HFFc6 (cell line): ENCODE results near the gene PCGF5. TPM values are rescaled to one million over a fixed set of nuclear protein-coding genes. Genes with fewer than 3 reads are reported as not detected.
"Not testable (repeated sequence)": the region's sequence is repeated elsewhere in the genome, so short reads cannot be mapped to it uniquely, and the experiment has no call there.

Experiments used
- DNase-seq: peaks from one replicate; pipeline ENCODE4 v3.0.0-alpha.2; 2018
- H3K27ac Mint-ChIP-seq: 2 replicates; pipeline ENCODE4 v1.8.0; 2020; ENCODE audit warnings: mild to moderate bottlenecking, mixed read lengths
- H3K27me3 Mint-ChIP-seq: 2 replicates; pipeline ENCODE4 v1.8.0; 2021; ENCODE audit warnings: mild to moderate bottlenecking, moderate library complexity, mixed read lengths; ENCODE audit not compliant: insufficient read depth
- H3K36me3 Mint-ChIP-seq: 2 replicates; pipeline ENCODE4 v1.8.0; 2021; ENCODE audit warnings: low read depth, mixed read lengths
- H3K4me1 Mint-ChIP-seq: 2 replicates; pipeline ENCODE4 v1.8.0; 2020; ENCODE audit warnings: low read depth, mixed read lengths
- H3K4me3 Mint-ChIP-seq: 2 replicates; pipeline ENCODE4 v1.8.0; 2020; ENCODE audit warnings: mild to moderate bottlenecking, moderate library complexity, mixed read lengths
- H3K9me3 Mint-ChIP-seq: 2 replicates; pipeline ENCODE4 v1.8.0; 2020; ENCODE audit warnings: mild to moderate bottlenecking, mixed read lengths
- long read RNA-seq: library from polyadenylated mRNA; unstranded; transcript quantifications from one replicate; pipeline ENCODE4 v2.0.0, GENCODE V29; 2019
- total RNA-seq, 6 experiments: library from RNA; stranded (reverse); fragmentation: NEBNext Ultra II Directional; extraction: Animal tissue kit (Norgen Biotek cat#: 25700); gene quantifications; 2 replicates in 1 of 6; 3 replicates in 5 of 6; pipeline ENCODE4 v1.2.3, GENCODE V29; 2021
- TF ChIP-seq, protein P1 (sequence below): fragments of 200-600 bp; sonication (generic); IDR thresholded peaks from 2 replicates; pipeline ENCODE4 v1.5.0; 2021; ENCODE audit warnings: antibody characterized with exemption, mild to moderate bottlenecking

Gene PCGF5
- total RNA-seq: 10 to 100 TPM; 23.5 to 36.9 (median 29.6) TPM
- long read RNA-seq, full-length matches to known transcripts: 4 of 26 reads
- long read RNA-seq, partial matches to known transcripts: 19 of 26 reads
- long read RNA-seq, other reads (novel, unspliced or antisense): 3 of 26 reads

GRCh38 chr10:91220194-91220953 is at the start of gene PCGF5:
Gene PCGF5 (plus strand): TSS chr10:91220663. CDS start chr10:91222872, 2,209 bp downstream.
- peak; percentile 86 for DNase-seq
- TF ChIP-seq, protein P1, sequence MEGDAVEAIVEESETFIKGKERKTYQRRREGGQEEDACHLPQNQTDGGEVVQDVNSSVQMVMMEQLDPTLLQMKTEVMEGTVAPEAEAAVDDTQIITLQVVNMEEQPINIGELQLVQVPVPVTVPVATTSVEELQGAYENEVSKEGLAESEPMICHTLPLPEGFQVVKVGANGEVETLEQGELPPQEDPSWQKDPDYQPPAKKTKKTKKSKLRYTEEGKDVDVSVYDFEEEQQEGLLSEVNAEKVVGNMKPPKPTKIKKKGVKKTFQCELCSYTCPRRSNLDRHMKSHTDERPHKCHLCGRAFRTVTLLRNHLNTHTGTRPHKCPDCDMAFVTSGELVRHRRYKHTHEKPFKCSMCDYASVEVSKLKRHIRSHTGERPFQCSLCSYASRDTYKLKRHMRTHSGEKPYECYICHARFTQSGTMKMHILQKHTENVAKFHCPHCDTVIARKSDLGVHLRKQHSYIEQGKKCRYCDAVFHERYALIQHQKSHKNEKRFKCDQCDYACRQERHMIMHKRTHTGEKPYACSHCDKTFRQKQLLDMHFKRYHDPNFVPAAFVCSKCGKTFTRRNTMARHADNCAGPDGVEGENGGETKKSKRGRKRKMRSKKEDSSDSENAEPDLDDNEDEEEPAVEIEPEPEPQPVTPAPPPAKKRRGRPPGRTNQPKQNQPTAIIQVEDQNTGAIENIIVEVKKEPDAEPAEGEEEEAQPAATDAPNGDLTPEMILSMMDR: peak; percentile 66
- Mint-ChIP-seq H3K4me1 (peaks cover 33% of the 10 kb centered on the region), H3K27ac (peak within 1 kb of the TSS; percentile 92), H3K4me3 (peak within 1 kb of the TSS; percentile 96), H3K9me3 (no peaks in the 10 kb centered on the region), H3K36me3 (no peaks in the 10 kb centered on the region), H3K27me3 (no peaks in the 10 kb centered on the region; the same call in 1 of the 2 replicates)

- Mint-ChIP-seq H3K36me3 (peaks cover 16% of the 10 kb centered on the region), H3K27me3 (no peaks in the 10 kb centered on the region; the same call in 1 of the 2 replicates), H3K9me3 (no peaks in the 10 kb centered on the region), H3K4me3 (no peak overlapping the region), H3K4me1 (peaks cover 9% of the 10 kb centered on the region), H3K27ac (no peak overlapping the region)
- TF ChIP-seq, protein P1: no peak
- DNase-seq: no peak
Observed at GRCh38 chr10:91171485-91171884, 49.0 kb upstream of the PCGF5 start.

DNA sequence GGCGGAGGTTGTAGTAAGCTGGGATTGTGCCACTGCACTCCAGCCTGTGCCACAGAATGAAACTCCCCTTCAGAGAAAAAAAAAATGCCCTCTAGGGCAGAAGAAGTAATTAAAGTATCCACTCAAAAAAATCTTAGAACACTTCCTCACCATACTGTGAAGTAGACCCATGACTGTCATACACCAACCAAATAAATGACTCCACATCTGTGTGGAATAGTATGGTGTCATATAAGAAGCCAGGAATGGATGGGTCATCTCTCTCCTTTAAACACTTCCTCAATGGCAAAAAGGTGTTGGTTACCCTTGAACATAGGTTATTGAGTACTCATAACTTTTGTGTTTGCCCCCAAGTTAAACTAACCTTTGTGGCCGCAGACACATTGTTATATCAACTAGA is 48.1 kb upstream of the PCGF5 start:
- Mint-ChIP-seq H3K9me3 (no peaks in the 10 kb centered on the region), H3K4me1 (peaks cover 9% of the 10 kb centered on the region), H3K4me3 (no peak overlapping the region), H3K27me3 (no peaks in the 10 kb centered on the region; the same call in 1 of the 2 replicates), H3K27ac (no peak overlapping the region), H3K36me3 (peaks cover 16% of the 10 kb centered on the region)
- no peak for DNase-seq
- TF ChIP-seq, protein P1: no peak

- Mint-ChIP-seq H3K9me3 (no peaks in the 10 kb centered on the region; the same call in 1 of the 2 replicates), H3K27me3 (no peaks in the 10 kb centered on the region), H3K4me1 (peaks cover 41% of the 10 kb centered on the region), H3K36me3 (peaks cover 8% of the 10 kb centered on the region), H3K4me3 (peak overlapping the region; percentile 66), H3K27ac (peak overlapping the region; percentile 94)
- DNase-seq: peak; percentile 75
- TF ChIP-seq, protein P1: no peak
Observed at GRCh38 chr10:91185239-91185875, 35.1 kb upstream of the PCGF5 start.

DNA sequence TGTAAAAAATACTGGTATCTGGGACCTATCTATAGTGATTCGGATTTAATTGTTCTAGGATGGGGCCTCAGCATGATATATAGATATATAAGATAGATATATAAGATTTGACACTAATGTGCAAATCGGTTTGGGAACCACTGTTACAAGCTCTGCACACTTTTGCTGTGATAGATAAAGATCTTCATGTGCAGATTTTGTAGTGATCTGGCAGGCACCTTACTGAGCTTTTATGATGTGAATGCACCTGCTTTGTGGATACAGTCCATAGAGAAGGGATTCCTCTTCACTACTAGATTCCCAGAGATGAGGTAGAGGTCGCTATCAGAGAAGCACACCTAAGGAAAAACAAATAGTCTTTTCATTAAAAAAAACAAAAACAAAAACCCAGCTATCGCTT is 33.3 kb upstream of the PCGF5 start:
- H3K36me3 Mint-ChIP-seq: peaks cover 8% of the 10 kb centered on the region
- no peaks in the 10 kb centered on the region for H3K27me3 Mint-ChIP-seq
- H3K4me1 Mint-ChIP-seq: peaks cover 58% of the 10 kb centered on the region
- no peaks in the 10 kb centered on the region; the same call in 1 of the 2 replicates for H3K9me3 Mint-ChIP-seq
- no peak for DNase-seq
- no peak overlapping the region for H3K27ac Mint-ChIP-seq
- no peak overlapping the region for H3K4me3 Mint-ChIP-seq
- TF ChIP-seq, protein P1: no peak

- not testable (repeated sequence) for H3K4me3 Mint-ChIP-seq, DNase-seq, H3K27me3 Mint-ChIP-seq, H3K36me3 Mint-ChIP-seq, H3K9me3 Mint-ChIP-seq, H3K27ac Mint-ChIP-seq
- peaks cover 58% of the 10 kb centered on the region for H3K4me1 Mint-ChIP-seq
Observed at GRCh38 chr10:91188010-91188409, 32.5 kb upstream of the PCGF5 start.
